ENCODE data around the gene ARL10.

ARL10 gene

DNA sequence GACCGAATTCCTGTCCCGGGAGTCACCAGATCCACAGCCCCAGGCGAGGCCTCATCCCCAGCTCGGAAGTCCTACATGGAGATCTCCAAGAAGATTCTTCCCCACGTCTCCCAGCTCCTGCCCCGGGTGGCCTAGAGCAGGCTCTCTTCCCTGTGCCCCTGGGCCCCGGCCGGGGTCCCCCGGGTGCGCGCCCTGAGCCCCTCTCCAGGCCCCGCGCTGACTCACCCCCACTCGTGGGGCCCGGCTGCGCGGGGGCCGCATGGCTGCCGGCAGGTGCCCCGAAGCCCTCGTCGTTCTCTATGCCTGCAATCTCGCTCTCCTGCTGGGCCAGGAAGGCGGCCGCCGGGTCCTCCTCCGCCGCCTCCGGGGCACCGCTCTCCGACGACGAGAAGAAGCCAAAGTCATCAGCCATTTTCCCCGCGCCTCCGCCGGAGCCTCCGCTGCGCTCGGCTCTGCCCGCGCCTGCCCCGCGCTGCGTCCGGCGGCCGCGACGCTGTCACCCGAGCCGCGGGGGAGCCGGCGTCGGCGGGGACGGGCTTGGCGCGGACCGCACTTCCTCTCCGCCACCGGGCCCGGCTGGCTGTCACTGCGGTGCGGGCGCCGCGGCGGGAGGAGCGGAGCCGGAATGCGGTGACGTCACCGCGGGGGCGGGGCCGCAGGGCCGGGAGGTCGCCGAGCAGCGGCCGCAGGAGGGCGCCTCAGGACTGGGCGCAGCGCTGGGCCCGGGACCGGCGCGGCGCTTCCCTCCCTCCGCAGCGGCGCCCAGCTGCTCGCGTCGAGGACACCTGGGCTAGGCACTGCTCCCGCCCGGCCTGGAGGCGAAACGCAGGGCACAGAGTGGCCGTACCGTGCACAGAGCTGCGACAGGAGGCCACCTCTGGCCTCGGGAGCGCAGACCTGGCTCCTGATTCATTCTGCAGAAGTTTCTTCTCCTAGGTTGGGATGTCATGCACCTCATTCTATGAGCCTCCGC lies 51.0 kb downstream of the ARL10 start, which contains the start of gene CLTB:
Gene CLTB, minus strand, starts transcription at position 588 of the 973 bp plus-strand sequence. Its CDS starts 176 bp downstream, at position 412.
- Histone ChIP-seq H3K9ac (ENCODE audit: low read depth, low read length) (peak within 1 kb of the TSS; percentile 94), H3K4me1 (ENCODE audit: control insufficient read depth, insufficient read depth, low read length) (peaks cover 49% of the 10 kb centered on the region), H3K4me3 (ENCODE audit: low read length) (peak within 1 kb of the TSS; percentile 96), H3K4me2 (ENCODE audit: low read length) (peak within 1 kb of the TSS; percentile 92), H3K36me3 (ENCODE audit: insufficient read depth, low read length) (no peaks in the 10 kb centered on the region), H3K9me3 (replicated peaks; ENCODE audit: low read length) (no peaks in the 10 kb centered on the region), H3K27me3 (ENCODE audit: control insufficient read depth, insufficient read depth, low read length) (peaks cover 6% of the 10 kb centered on the region)

- Histone ChIP-seq H3K4me2 (ENCODE audit: low read length) (peak overlapping the region; percentile 92), H3K4me1 (ENCODE audit: control insufficient read depth, insufficient read depth, low read length) (peaks cover 43% of the 10 kb centered on the region), H3K27me3 (ENCODE audit: control insufficient read depth, insufficient read depth, low read length) (peaks cover 6% of the 10 kb centered on the region), H3K9ac (ENCODE audit: low read depth, low read length) (peak overlapping the region; percentile 10), H3K4me3 (ENCODE audit: low read length) (peak overlapping the region; percentile 96), H3K36me3 (ENCODE audit: insufficient read depth, low read length) (no peaks in the 10 kb centered on the region), H3K9me3 (replicated peaks; ENCODE audit: low read length) (no peaks in the 10 kb centered on the region)
These were observed 51.7 kb downstream of the ARL10 start for GRCh38 chr5:176416965-176417364.

GRCh38 chr5:176418251-176418650 lies 53.0 kb downstream of the ARL10 start:
- Histone ChIP-seq H3K9me3 (replicated peaks; ENCODE audit: low read length) (no peaks in the 10 kb centered on the region), H3K4me1 (ENCODE audit: control insufficient read depth, insufficient read depth, low read length) (peaks cover 30% of the 10 kb centered on the region), H3K9ac (ENCODE audit: low read depth, low read length) (no peak overlapping the region)

GRCh38 chr5:176420086-176420485 lies 54.8 kb downstream of the ARL10 start:
- Histone ChIP-seq H3K4me1 (ENCODE audit: control insufficient read depth, insufficient read depth, low read length) (peaks cover 12% of the 10 kb centered on the region), H3K9ac (ENCODE audit: low read depth, low read length) (no peak overlapping the region), H3K36me3 (ENCODE audit: insufficient read depth, low read length) (no peaks in the 10 kb centered on the region), H3K9me3 (replicated peaks; ENCODE audit: low read length) (no peaks in the 10 kb centered on the region), H3K4me3 (ENCODE audit: low read length) (no peak overlapping the region), H3K4me2 (ENCODE audit: low read length) (no peak overlapping the region), H3K27me3 (ENCODE audit: control insufficient read depth, insufficient read depth, low read length) (peaks cover 12% of the 10 kb centered on the region)

More at GRCh38 chr5:176418251-176418650, 53.0 kb downstream of the ARL10 start:
- Histone ChIP-seq H3K4me3 (ENCODE audit: low read length) (no peak overlapping the region), H3K27me3 (ENCODE audit: control insufficient read depth, insufficient read depth, low read length) (peaks cover 12% of the 10 kb centered on the region), H3K4me2 (ENCODE audit: low read length) (no peak overlapping the region), H3K36me3 (ENCODE audit: insufficient read depth, low read length) (no peaks in the 10 kb centered on the region)

- no peaks in the 10 kb centered on the region for H3K9me3 ChIP-seq (replicated peaks; ENCODE audit: low read length)
- no peak overlapping the region for H3K4me2 ChIP-seq (ENCODE audit: low read length)
- no peak overlapping the region for H3K9ac ChIP-seq (ENCODE audit: low read depth, low read length)
- H3K27me3 ChIP-seq (ENCODE audit: control insufficient read depth, insufficient read depth, low read length), result peaks cover 12% of the 10 kb centered on the region
- no peak overlapping the region for H3K4me3 ChIP-seq (ENCODE audit: low read length)
- peaks cover 6% of the 10 kb centered on the region for H3K4me1 ChIP-seq (ENCODE audit: control insufficient read depth, insufficient read depth, low read length)
- no peaks in the 10 kb centered on the region for H3K36me3 ChIP-seq (ENCODE audit: insufficient read depth, low read length)
These were observed 55.8 kb downstream of the ARL10 start for GRCh38 chr5:176420972-176421544.

DNA sequence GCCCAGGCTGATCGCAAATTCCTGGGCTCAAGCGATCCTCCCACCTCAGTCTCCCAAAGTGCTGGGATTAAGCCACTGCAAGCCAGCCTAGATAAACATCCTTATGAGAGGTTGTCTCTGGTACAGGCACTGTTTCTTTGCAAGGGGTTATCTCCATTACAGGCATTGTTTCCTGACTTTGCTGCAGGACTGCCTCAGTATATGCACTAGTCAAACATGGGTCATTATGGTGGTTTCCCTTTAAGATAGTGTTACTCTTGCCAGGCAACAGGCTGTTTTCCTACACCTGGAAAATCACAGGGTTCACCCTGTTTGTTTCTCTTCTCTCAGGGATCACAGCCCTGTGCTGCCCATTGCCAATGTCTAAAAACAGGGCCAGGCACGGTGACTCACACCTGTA lies 58.9 kb downstream of the ARL10 start:
- H3K27me3 ChIP-seq (ENCODE audit: control insufficient read depth, insufficient read depth, low read length), result peaks cover 12% of the 10 kb centered on the region
- no peaks in the 10 kb centered on the region for H3K9me3 ChIP-seq (replicated peaks; ENCODE audit: low read length)
- no peak overlapping the region for H3K4me3 ChIP-seq (ENCODE audit: low read length)
- no peak overlapping the region for H3K9ac ChIP-seq (ENCODE audit: low read depth, low read length)
- H3K4me2 ChIP-seq (ENCODE audit: low read length), result no peak overlapping the region
- no peaks in the 10 kb centered on the region for H3K36me3 ChIP-seq (ENCODE audit: insufficient read depth, low read length)
- no peaks in the 10 kb centered on the region for H3K4me1 ChIP-seq (ENCODE audit: control insufficient read depth, insufficient read depth, low read length)

DNA sequence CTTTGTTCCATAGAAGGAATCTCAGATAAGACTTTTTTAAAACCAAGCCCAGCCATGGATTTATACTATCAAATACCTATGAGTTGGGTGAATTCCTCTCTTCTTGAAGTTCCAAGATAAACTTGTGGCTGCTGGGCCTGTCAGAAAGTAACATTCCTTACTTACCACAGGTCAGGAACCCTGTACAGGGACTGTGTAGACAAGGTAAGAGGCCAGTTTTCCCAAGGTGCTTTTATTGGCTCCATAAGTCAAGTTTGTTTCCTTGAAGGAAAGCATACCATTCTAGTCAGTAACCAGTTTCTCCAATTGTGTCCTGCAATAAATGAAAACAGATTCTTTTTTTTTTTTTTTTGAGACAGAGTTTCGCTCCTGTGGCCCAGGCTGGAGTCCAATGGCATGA lies 59.9 kb downstream of the ARL10 start:
- Histone ChIP-seq H3K36me3 (ENCODE audit: insufficient read depth, low read length) (no peaks in the 10 kb centered on the region), H3K4me2 (ENCODE audit: low read length) (no peak overlapping the region), H3K9me3 (replicated peaks; ENCODE audit: low read length) (no peaks in the 10 kb centered on the region)

DNA sequence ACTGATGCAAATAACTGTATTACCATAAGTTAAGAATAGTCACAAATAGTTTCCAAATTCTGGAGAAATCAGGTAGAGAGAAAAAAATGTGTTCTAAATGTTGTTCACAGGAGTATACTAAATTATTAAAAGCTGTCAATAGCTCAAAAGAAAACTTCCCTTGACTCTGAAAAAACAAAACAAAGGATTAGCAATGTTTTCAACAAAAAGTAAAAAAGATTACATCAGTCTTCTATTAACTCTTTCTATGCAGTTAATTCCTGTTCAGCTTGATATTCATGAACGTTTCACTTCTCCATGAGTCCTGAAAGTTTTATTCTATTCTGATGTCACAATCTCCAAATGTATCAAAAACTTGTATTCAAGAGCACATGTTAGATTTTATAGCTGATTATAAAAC lies 60.5 kb downstream of the ARL10 start:
- H3K9me3 ChIP-seq (replicated peaks; ENCODE audit: low read length), result no peaks in the 10 kb centered on the region
- peaks cover 6% of the 10 kb centered on the region for H3K27me3 ChIP-seq (ENCODE audit: control insufficient read depth, insufficient read depth, low read length)
- no peak overlapping the region for H3K9ac ChIP-seq (ENCODE audit: low read depth, low read length)
- H3K4me2 ChIP-seq (ENCODE audit: low read length), result no peak overlapping the region
- H3K4me1 ChIP-seq (ENCODE audit: control insufficient read depth, insufficient read depth, low read length), result no peaks in the 10 kb centered on the region
- no peaks in the 10 kb centered on the region for H3K36me3 ChIP-seq (ENCODE audit: insufficient read depth, low read length)
- no peak overlapping the region for H3K4me3 ChIP-seq (ENCODE audit: low read length)

More for the DNA sequence above, 59.9 kb downstream of the ARL10 start:
- Histone ChIP-seq H3K4me1 (ENCODE audit: control insufficient read depth, insufficient read depth, low read length) (no peaks in the 10 kb centered on the region), H3K4me3 (ENCODE audit: low read length) (no peak overlapping the region), H3K9ac (ENCODE audit: low read depth, low read length) (no peak overlapping the region), H3K27me3 (ENCODE audit: control insufficient read depth, insufficient read depth, low read length) (peaks cover 11% of the 10 kb centered on the region)

DNA sequence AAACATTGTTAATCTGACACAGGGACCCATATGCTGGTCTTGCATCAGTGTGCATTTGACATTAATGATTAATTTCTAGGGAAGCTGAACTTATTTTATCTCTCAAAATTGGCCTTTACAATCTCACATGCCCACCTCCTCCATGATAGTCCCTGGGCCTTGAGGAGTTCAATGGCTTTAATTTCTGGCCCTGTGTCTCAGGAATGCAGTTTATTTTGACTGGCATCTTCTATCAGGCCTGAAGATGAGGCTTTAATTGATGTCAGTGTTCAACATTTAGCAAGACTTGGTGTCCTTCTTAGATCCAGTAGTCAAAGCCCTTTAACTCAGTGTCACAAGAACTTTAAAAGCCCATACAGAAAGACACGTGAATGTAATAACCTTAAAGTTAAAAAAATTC lies 61.6 kb downstream of the ARL10 start:
- no peaks in the 10 kb centered on the region for H3K36me3 ChIP-seq (ENCODE audit: insufficient read depth, low read length)
- no peak overlapping the region for H3K4me3 ChIP-seq (ENCODE audit: low read length)
- H3K9ac ChIP-seq (ENCODE audit: low read depth, low read length), result no peak overlapping the region
- H3K4me2 ChIP-seq (ENCODE audit: low read length), result no peak overlapping the region
- H3K27me3 ChIP-seq (ENCODE audit: control insufficient read depth, insufficient read depth, low read length), result peaks cover 6% of the 10 kb centered on the region
- no peaks in the 10 kb centered on the region for H3K9me3 ChIP-seq (replicated peaks; ENCODE audit: low read length)
- no peaks in the 10 kb centered on the region for H3K4me1 ChIP-seq (ENCODE audit: control insufficient read depth, insufficient read depth, low read length)

GRCh38 chr5:176427971-176428370 lies 62.7 kb downstream of the ARL10 start:
- no peak overlapping the region for H3K4me3 ChIP-seq (ENCODE audit: low read length)

DNA sequence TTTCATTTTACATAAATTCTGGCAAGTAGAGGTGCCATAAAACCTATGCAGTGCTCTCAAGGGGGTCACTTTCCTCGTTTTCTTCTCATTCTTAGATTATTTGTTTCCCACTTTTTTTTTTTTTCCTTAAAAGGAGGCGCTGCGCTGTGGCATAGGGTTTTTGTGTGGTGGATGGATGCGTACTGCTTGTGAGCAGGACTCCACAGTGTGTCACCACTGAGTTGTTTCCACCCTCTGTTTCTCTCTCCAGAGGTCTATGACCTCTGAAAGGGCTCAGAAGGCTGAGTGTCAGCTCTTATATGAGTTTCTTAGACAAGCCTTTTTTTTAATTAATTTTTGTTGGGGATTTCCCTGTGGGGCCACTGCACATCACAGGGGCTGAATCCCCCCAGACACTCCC lies 64.7 kb downstream of the ARL10 start:
- H3K27me3 ChIP-seq (ENCODE audit: control insufficient read depth, insufficient read depth, low read length), result peaks cover 6% of the 10 kb centered on the region
- no peak overlapping the region for H3K9ac ChIP-seq (ENCODE audit: low read depth, low read length)
- H3K9me3 ChIP-seq (replicated peaks; ENCODE audit: low read length), result no peaks in the 10 kb centered on the region
- no peaks in the 10 kb centered on the region for H3K36me3 ChIP-seq (ENCODE audit: insufficient read depth, low read length)
- H3K4me1 ChIP-seq (ENCODE audit: control insufficient read depth, insufficient read depth, low read length), result no peaks in the 10 kb centered on the region
- H3K4me3 ChIP-seq (ENCODE audit: low read length), result no peak overlapping the region
- H3K4me2 ChIP-seq (ENCODE audit: low read length), result no peak overlapping the region

More at GRCh38 chr5:176427971-176428370, 62.7 kb downstream of the ARL10 start:
- H3K9me3 ChIP-seq (replicated peaks; ENCODE audit: low read length), result no peaks in the 10 kb centered on the region
- no peak overlapping the region for H3K4me2 ChIP-seq (ENCODE audit: low read length)
- no peaks in the 10 kb centered on the region for H3K4me1 ChIP-seq (ENCODE audit: control insufficient read depth, insufficient read depth, low read length)
- no peak overlapping the region for H3K9ac ChIP-seq (ENCODE audit: low read depth, low read length)
- H3K27me3 ChIP-seq (ENCODE audit: control insufficient read depth, insufficient read depth, low read length), result peaks cover 6% of the 10 kb centered on the region
- no peaks in the 10 kb centered on the region for H3K36me3 ChIP-seq (ENCODE audit: insufficient read depth, low read length)
